Transverse colon (tissue), 4 donors: Measurements from ENCODE around the gene LARGE1. TPM values are rescaled to one million over a fixed set of nuclear protein-coding genes. Genes with fewer than 3 reads are reported as not detected.

Experiments used
- DNase-seq: peaks from one replicate; pipeline ENCODE4 v3.0.0-alpha.2; 2019
- H3K27ac ChIP-seq, 4 donors: fragments of 200-600 bp; sonication (generic); 2 replicates each; pipeline ENCODE4 v1.5.1; 2016 to 2018; ENCODE audit warnings: inconsistent platforms in 4 of 4
- H3K27me3 ChIP-seq: fragments of 200-600 bp; sonication (generic); 2 replicates; pipeline ENCODE4 v1.5.1; 2017; ENCODE audit warnings: inconsistent platforms
- H3K36me3 ChIP-seq, 4 donors: fragments of 200-600 bp; sonication (generic); 2 replicates each; pipeline ENCODE4 v1.5.1; 2017 to 2019; ENCODE audit warnings: inconsistent platforms in 4 of 4
- H3K4me1 ChIP-seq, 4 donors: fragments of 200-600 bp; sonication (generic); 2 replicates each; pipeline ENCODE4 v1.5.1; 2017 to 2020; ENCODE audit warnings: inconsistent platforms in 4 of 4
- H3K4me3 ChIP-seq, 4 donors: fragments of 200-600 bp; sonication (generic); 1 replicate in 1 of 4; 2 replicates in 3 of 4; pipeline versions ENCODE4 v1.5.1 to v1.6.1; 2017 to 2019; ENCODE audit warnings: inconsistent platforms in 4 of 4
- H3K9me3 ChIP-seq, 2 donors: fragments of 200-600 bp; sonication (generic); 2 replicates each; pipeline ENCODE4 v1.5.1; 2017 to 2019; ENCODE audit warnings: inconsistent platforms in 2 of 2
- CTCF ChIP-seq, 5 experiments: fragments of 200-600 bp in 3 of 5; fragments of 450-650 bp in 2 of 5; sonication (generic) in 3 of 5; IDR thresholded peaks; 1 replicate in 2 of 5; 2 replicates in 3 of 5; pipeline ENCODE4 v1.5.1; 2016 to 2017; ENCODE audit warnings: antibody characterized with exemption in 5 of 5, inconsistent platforms in 3 of 5, mild to moderate bottlenecking in 2 of 5, moderate library complexity in 1 of 5
- EP300 ChIP-seq: sonication (generic); formaldehyde crosslinking; IDR thresholded peaks from one replicate; pipeline ENCODE4 v1.6.1; 2017; ENCODE audit warnings: antibody characterized with exemption, low read depth
- POLR2A ChIP-seq: fragments of 450-650 bp; IDR thresholded peaks from one replicate; pipeline ENCODE4 v1.6.1; 2016; ENCODE audit warnings: antibody characterized with exemption, mild to moderate bottlenecking, moderate library complexity
- POLR2AphosphoS5 ChIP-seq, 3 donors: sonication (generic); formaldehyde crosslinking; IDR thresholded peaks; one replicate each; pipeline ENCODE4 v1.6.1; 2016; ENCODE audit warnings: antibody characterized with exemption in 3 of 3
- WGBS, 2 donors: methylation state at CpG; one replicate each; pipeline ENCODE4 v1.1.5; 2018; ENCODE audit warnings: low coverage in 1 of 2; 5-methylcytosine and 5-hydroxymethylcytosine counted together
- in situ Hi-C, 4 donors: fragments of 200-750 bp; cut with MboI; loops; one replicate each; pipeline versions ENCODE4 v1.15.0 to v1.15.1; 2017; ENCODE audit warnings: low sequenced_read_pairs in 3 of 4, low pct_ligation_motif_present in 1 of 4, low pct_unique_long_range_greater_than_20kb in 1 of 4
- intact Hi-C: fragments of 100-400 bp; cut with DNase I; formaldehyde crosslinking; loops from one replicate; pipeline ENCODE4 v1.15.1; 2023; ENCODE audit warnings: low total_unique reads
- total RNA-seq, 4 donors: library from RNA; depleted of rRNA; stranded (reverse); fragments of >200 nt; gene quantifications; one replicate each; pipeline ENCODE4 v1.1.0, GENCODE V29; 2016

The LARGE1 gene
- total RNA-seq, 4 donors from 2014 or later: 46.5 to 304 (median 80.5) TPM

DNA sequence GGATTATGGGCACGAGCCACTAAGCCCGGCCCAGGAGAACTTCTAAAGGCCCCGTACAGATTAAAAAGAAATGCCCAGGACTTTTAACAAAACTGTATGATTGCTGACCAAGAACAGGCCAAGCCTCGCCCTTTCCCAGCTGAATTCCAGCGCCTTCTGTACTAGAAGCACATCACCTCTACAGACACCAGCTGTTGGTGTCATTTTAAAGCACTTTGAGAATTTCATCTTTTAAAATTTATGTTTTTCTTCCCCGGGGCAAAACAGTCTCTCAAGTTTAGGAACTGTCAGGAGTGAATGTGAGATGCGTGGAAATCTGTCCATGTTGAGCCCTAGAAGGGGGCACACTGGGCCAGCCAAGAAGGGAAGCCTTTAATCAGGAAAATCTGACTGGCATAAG, 362.4 kb downstream of the LARGE1 start:
- intact Hi-C loops: no loop called here
- H3K27me3 ChIP-seq: no peaks in the 10 kb centered on the region
- no peak for DNase-seq
- H3K4me1 ChIP-seq: no peaks in the 10 kb centered on the region
- in situ Hi-C loops: no loop called here
- no peaks in the 10 kb centered on the region for H3K9me3 ChIP-seq
- no peak for TF ChIP-seq POLR2A
- no peak for TF ChIP-seq CTCF (IDR thresholded peaks at IDR 0.05)
- TF ChIP-seq POLR2AphosphoS5 (IDR thresholded peaks at IDR 0.05): no peak
- no peak overlapping the region for H3K4me3 ChIP-seq
- H3K36me3 ChIP-seq: no peaks in the 10 kb centered on the region
- no peak overlapping the region for H3K27ac ChIP-seq
- 67 to 88% methylated on average over 2 to 7 of the region's 7 CpGs for WGBS, 2 donors

DNA sequence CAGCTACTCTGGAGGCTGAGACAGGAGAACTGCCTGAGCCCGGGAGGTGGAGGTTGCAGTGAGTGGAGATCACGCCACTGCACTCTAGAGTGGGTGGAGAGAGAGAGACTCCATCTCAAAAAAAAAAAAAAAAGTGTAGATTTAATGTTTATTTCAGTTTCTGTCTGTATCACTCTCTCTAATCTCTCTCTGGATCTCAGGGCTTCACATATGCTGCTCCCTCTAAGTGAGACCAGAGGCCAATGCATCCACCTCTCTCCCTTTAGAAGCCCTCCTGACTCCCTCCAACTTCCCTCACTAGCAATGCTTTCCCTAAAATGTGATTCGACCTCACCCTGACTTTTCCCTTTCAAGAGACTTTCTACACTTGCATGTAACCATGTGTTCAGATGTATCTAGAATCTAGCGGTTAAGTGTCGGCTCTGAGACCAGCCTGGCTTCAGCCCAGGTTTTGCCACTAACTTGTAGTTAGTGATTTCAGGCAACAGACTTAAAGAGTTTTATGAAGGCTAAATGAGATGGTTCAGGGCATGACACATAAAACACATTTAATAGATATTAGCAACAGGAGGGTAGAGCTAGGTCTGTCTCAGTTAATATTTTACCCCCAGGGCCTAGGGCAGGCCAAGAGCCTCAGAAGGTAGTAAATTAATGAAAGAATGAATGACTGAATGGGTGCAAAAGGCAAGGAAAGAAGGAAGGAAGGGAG, 364.3 kb downstream of the LARGE1 start:
- DNase-seq: no peak
- WGBS, 2 donors: 78 to 83% methylated on average over 1 to 5 of the region's 5 CpGs

DNA sequence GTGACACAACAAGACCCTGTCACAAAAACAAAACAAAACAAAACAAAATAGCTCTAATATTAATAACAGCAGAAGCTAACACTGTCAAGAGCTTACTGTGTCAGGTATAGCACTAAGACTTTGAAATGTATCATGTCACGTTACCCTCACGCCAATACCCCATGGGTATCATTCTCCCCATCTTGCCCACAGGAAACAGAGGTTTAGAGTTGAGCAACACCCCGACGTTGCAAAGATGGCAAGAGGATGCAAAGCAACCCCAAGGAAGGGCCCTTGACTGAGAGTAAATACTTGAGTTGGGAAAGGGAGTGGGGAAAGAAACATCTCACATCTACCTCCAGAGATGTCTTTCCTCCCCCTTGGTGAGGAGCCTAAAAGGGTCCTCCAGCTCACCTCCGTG, 366.8 kb downstream of the LARGE1 start:
- no peaks in the 10 kb centered on the region for H3K4me1 ChIP-seq
- no peak overlapping the region for H3K27ac ChIP-seq
- TF ChIP-seq CTCF (IDR thresholded peaks at IDR 0.05): no peak
- no peak for TF ChIP-seq POLR2AphosphoS5 (IDR thresholded peaks at IDR 0.05)
- TF ChIP-seq POLR2A: no peak
- no peak for TF ChIP-seq EP300
- no peak for DNase-seq
- 67 to 75% methylated on average over 1 to 5 of the region's 5 CpGs for WGBS, 2 donors
- no peak overlapping the region for H3K4me3 ChIP-seq
- H3K9me3 ChIP-seq: no peaks in the 10 kb centered on the region
- intact Hi-C loops: no loop called here
- no peaks in the 10 kb centered on the region for H3K36me3 ChIP-seq
- H3K27me3 ChIP-seq: no peaks in the 10 kb centered on the region
- in situ Hi-C loops: no loop called here

More for the DNA sequence above, 364.3 kb downstream of the LARGE1 start:
- H3K4me1 ChIP-seq: no peaks in the 10 kb centered on the region
- no peak overlapping the region for H3K27ac ChIP-seq
- H3K4me3 ChIP-seq: no peak overlapping the region
- H3K36me3 ChIP-seq: no peaks in the 10 kb centered on the region
- intact Hi-C loops: no loop called here
- H3K9me3 ChIP-seq: no peaks in the 10 kb centered on the region
- no peak for TF ChIP-seq POLR2A
- TF ChIP-seq POLR2AphosphoS5 (IDR thresholded peaks at IDR 0.05): no peak
- TF ChIP-seq EP300: no peak
- TF ChIP-seq CTCF (IDR thresholded peaks at IDR 0.05): no peak
- in situ Hi-C loops: no loop called here
- H3K27me3 ChIP-seq: no peaks in the 10 kb centered on the region

DNA sequence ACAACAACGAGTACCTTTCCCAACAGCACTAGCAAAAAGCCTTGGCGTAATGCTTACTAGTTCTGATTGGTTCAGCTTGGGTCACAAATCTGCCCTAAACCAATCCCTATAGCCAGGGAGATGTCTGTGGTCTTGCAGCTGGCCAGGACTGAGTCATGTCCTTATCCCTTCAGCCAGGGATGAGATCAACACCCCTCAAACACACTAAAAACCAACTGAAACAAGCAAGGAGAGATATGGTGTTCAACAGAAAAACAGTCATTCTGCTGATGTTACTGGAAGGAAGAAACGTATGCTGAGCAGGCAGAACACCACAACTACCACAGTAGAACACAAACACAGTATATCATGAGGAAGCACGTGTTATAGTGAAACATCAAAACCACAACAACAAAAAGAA, 375.6 kb downstream of the LARGE1 start:
- no peaks in the 10 kb centered on the region for H3K9me3 ChIP-seq
- H3K4me1 ChIP-seq: peaks cover 6 to 21% (median 9%) of the 10 kb centered on the region in 4 donors
- no peak overlapping the region for H3K27ac ChIP-seq
- no peaks in the 10 kb centered on the region for H3K36me3 ChIP-seq
- H3K27me3 ChIP-seq: no peaks in the 10 kb centered on the region
- intact Hi-C loops: no loop called here
- 40 to 57% methylated on average over 3 to 4 of the region's 4 CpGs for WGBS, 2 donors
- no peak overlapping the region for H3K4me3 ChIP-seq
- no peak for DNase-seq
- in situ Hi-C loops: no loop called here
- TF ChIP-seq POLR2A (no peak), POLR2AphosphoS5 (IDR thresholded peaks at IDR 0.05) (no peak), CTCF (IDR thresholded peaks at IDR 0.05) (no peak), EP300 (no peak)
